SU-DHL-6 (cell line): ENCODE measurements around the gene KIRREL1.

Source experiments
- CTCF ChIP-seq: fragments of 200-600 bp; sonication (generic); IDR thresholded peaks from one replicate; pipeline ENCODE4 v1.5.1; 2017; ENCODE audit warnings: antibody characterized with exemption, mild to moderate bottlenecking, low read length, moderate library complexity; ENCODE audit not compliant: insufficient read depth, poor library complexity, severe bottlenecking
- EZH2phosphoT487 ChIP-seq: fragments of 200-600 bp; sonication (generic), shearing (Covaris generic); conservative IDR thresholded peaks from 2 replicates; pipeline ENCODE4 v1.6.1; 2018; ENCODE audit warnings: mild to moderate bottlenecking, antibody characterized with exemption, low read length, moderate library complexity, mixed read lengths

DNA sequence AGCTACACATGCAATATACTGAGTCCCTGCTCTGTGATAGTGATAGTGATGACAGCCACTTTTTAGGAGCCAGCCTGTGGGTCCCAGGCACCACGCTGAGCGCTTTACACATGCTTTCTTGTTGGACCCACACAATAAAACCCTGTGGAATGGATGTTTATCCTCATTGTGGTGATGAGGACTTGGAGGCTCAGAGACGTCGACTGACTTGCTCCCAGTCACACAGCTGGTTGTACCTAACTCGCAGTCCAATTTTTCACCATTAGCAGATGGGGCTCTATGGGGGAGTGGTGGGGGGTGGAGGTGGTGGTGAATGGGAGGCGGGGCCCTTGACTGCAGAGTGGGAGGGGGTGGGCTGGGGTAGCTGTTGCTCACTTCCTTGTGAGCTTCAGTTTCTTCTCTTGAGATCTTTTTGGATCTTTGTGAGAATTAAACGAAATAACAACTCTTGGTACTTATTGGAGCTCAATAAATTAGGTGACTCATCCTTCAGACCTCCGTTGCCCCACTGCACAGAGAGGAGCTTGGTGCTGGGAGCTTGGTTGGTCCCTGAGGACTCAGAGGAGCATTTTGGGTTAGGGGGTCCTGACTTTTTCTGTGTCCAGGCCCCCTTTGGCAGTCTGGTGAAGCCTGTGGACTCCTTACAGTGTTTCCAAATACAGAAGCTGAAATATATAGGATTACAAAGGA is 125.4 kb downstream of the KIRREL1 start:
- TF ChIP-seq EZH2phosphoT487 (no peak), CTCF (no peak)
